GM12891 (cell line): Measurements from ENCODE around the gene CACNA1A.
"Not testable (repeated sequence)": the region's sequence is repeated elsewhere in the genome, so short reads cannot be mapped to it uniquely, and the experiment has no call there.

Experiments used
- DNase-seq: peaks from one replicate; pipeline ENCODE4 v3.0.0; 2011; ENCODE audit warnings: low spot score; ENCODE audit not compliant: insufficient read length
- FAIRE-seq: peaks from 2 replicates; lab custom pipeline; 2011; peaks lifted over from hg19 to GRCh38; lab: Jason Lieb, UNC
- PAX5 ChIP-seq: IDR thresholded peaks from 2 replicates; pipeline ENCODE4 v1.6.1; 2011; ENCODE audit warnings: low read length, moderate library complexity, mild to moderate bottlenecking; ENCODE audit not compliant: insufficient read depth, severe bottlenecking
- POLR2A ChIP-seq: IDR thresholded peaks from 2 replicates; pipeline ENCODE4 v1.6.1; 2011; ENCODE audit warnings: low read depth, low read length, control low read depth
- POLR2AphosphoS5 ChIP-seq: IDR thresholded peaks from 2 replicates; pipeline ENCODE4 v1.6.1; 2011; ENCODE audit warnings: low read depth, low read length, control low read depth
- POU2F2 ChIP-seq: IDR thresholded peaks from 2 replicates; pipeline ENCODE4 v1.6.1; 2011; ENCODE audit warnings: low read depth, mild to moderate bottlenecking, control low read depth, low read length, moderate library complexity
- SPI1 ChIP-seq: IDR thresholded peaks from 2 replicates; pipeline ENCODE4 v1.6.1; 2011; ENCODE audit warnings: low read depth, low read length, control low read depth
- TAF1 ChIP-seq: IDR thresholded peaks from 2 replicates; pipeline ENCODE4 v1.6.1; 2011; ENCODE audit warnings: low read depth, low read length, control low read depth

CACNA1A gene

GRCh38 chr19:13206587-13206986 lies 299.7 kb downstream of the CACNA1A start:
- DNase-seq (no peak), FAIRE-seq (no peak)
- TF ChIP-seq PAX5 (no peak), POLR2AphosphoS5 (no peak), POU2F2 (no peak), SPI1 (no peak), POLR2A (no peak), TAF1 (no peak)

- FAIRE-seq = not testable (repeated sequence)
These were observed 304.2 kb downstream of the CACNA1A start for GRCh38 chr19:13202112-13202511.

GRCh38 chr19:13198634-13199033 lies 307.6 kb downstream of the CACNA1A start:
- DNase-seq = no peak
- TF ChIP-seq TAF1 (no peak), POLR2AphosphoS5 (no peak), POLR2A (no peak), PAX5 (no peak), POU2F2 (no peak), SPI1 (no peak)
- FAIRE-seq = no peak

More at GRCh38 chr19:13202112-13202511, 304.2 kb downstream of the CACNA1A start:
- not testable (repeated sequence) for DNase-seq

GRCh38 chr19:13195678-13196077 lies 310.6 kb downstream of the CACNA1A start:
- DNase-seq (peak; percentile 69), FAIRE-seq (peak; percentile 90)
- TF ChIP-seq PAX5 (no peak), TAF1 (no peak), POU2F2 (no peak), POLR2AphosphoS5 (no peak), SPI1 (no peak), POLR2A (no peak)

GRCh38 chr19:13190781-13191540 lies 315.3 kb downstream of the CACNA1A start:
- TF ChIP-seq POLR2A (no peak), PAX5 (no peak), POU2F2 (no peak), TAF1 (no peak), POLR2AphosphoS5 (no peak), SPI1 (no peak)
- DNase-seq (no peak), FAIRE-seq (no peak)

- FAIRE-seq (no peak), DNase-seq (no peak)
- no peak for TF ChIP-seq POU2F2
- TF ChIP-seq PAX5 = no peak
- TF ChIP-seq SPI1 = no peak
- no peak for TF ChIP-seq POLR2A
- TF ChIP-seq POLR2AphosphoS5 = no peak
- TF ChIP-seq TAF1 = no peak
These were observed 316.7 kb downstream of the CACNA1A start for GRCh38 chr19:13189600-13189999.

GRCh38 chr19:13187419-13187818 lies 318.9 kb downstream of the CACNA1A start:
- TF ChIP-seq POLR2AphosphoS5 = no peak
- no peak for TF ChIP-seq POLR2A
- no peak for TF ChIP-seq PAX5
- no peak for TF ChIP-seq POU2F2
- no peak for TF ChIP-seq TAF1
- no peak for TF ChIP-seq SPI1
- DNase-seq (no peak), FAIRE-seq (no peak)

- DNase-seq, FAIRE-seq: not testable (repeated sequence)
These were observed 319.6 kb downstream of the CACNA1A start for GRCh38 chr19:13186688-13187087.

- not testable (repeated sequence) for DNase-seq, FAIRE-seq
These were observed 320.3 kb downstream of the CACNA1A start for GRCh38 chr19:13185763-13186657.

- peak; percentile 87 for FAIRE-seq
- DNase-seq = not testable (repeated sequence)
These were observed 321.4 kb downstream of the CACNA1A start for GRCh38 chr19:13184926-13185325.
